Spleen (tissue), 7 donors: ENCODE measurements around the gene GCH1.

Experiments used
- CTCF ChIP-seq, 11 experiments: fragments of 200-600 bp in 7 of 11; fragments of 450-650 bp in 4 of 11; sonication (generic) in 4 of 11; IDR thresholded peaks in 8 of 11; conservative IDR thresholded peaks in 3 of 11; 1 replicate in 7 of 11; 2 replicates in 4 of 11; pipeline versions ENCODE4 v1.4.0 to v1.8.0; 2016 to 2021; ENCODE audit warnings: antibody characterized with exemption in 11 of 11, inconsistent platforms in 4 of 11, mild to moderate bottlenecking in 1 of 11
- POLR2A ChIP-seq, 3 donors: fragments of 450-650 bp; IDR thresholded peaks; one replicate each; pipeline ENCODE4 v1.5.1; 2017; ENCODE audit warnings: antibody characterized with exemption in 3 of 3, mild to moderate bottlenecking in 1 of 3
- donor health status: DM: no; HTN: no; CAD: no; lungs with moderate emphysema.
- donor health status: DM: no; HTN: no; CAD: no.
- donor health status: DM: no; HTN: no; CAD: no.

- TF ChIP-seq POLR2A (IDR thresholded peaks at IDR 0.05) (no peak), CTCF (IDR thresholded peaks at IDR 0.05 in 8 of 11, conservative IDR thresholded peaks at IDR 0.05 in 3 of 11) (no peak)
Measured at GRCh38 chr14:54864526-54864925, 38.1 kb downstream of the GCH1 start.
